Measurements from ENCODE around the gene ZBTB43.
"Not testable (repeated sequence)": the region's sequence is repeated elsewhere in the genome, so short reads cannot be mapped to it uniquely, and the experiment has no call there.

DNA sequence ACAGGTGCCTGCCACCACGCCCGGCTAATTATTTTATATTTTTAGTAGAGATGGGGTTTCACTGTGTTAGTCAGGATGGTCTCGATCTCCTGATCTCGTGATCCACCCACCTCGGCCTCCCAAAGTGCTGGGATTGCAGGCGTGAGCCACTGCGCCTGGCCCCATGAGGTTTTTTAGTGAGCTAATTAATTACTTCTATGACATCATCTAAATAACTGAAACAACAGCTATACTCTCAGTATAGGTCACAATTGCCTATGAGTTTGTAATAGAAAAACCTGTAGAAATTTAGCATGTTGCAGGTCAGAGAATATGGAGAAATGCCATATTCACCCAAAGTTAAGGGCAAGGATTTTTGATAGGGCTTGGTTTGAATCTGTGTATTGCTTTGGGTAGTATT, 12.8 kb downstream of the ZBTB43 start:
- TF ChIP-seq, protein P1, sequence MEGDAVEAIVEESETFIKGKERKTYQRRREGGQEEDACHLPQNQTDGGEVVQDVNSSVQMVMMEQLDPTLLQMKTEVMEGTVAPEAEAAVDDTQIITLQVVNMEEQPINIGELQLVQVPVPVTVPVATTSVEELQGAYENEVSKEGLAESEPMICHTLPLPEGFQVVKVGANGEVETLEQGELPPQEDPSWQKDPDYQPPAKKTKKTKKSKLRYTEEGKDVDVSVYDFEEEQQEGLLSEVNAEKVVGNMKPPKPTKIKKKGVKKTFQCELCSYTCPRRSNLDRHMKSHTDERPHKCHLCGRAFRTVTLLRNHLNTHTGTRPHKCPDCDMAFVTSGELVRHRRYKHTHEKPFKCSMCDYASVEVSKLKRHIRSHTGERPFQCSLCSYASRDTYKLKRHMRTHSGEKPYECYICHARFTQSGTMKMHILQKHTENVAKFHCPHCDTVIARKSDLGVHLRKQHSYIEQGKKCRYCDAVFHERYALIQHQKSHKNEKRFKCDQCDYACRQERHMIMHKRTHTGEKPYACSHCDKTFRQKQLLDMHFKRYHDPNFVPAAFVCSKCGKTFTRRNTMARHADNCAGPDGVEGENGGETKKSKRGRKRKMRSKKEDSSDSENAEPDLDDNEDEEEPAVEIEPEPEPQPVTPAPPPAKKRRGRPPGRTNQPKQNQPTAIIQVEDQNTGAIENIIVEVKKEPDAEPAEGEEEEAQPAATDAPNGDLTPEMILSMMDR (IDR thresholded peaks at IDR 0.05; ENCODE audit: insufficient read depth, low read length, poor library complexity, severe bottlenecking): not testable (repeated sequence)
- TF ChIP-seq EZH2phosphoT487 (conservative IDR thresholded peaks at IDR 0.05; ENCODE audit: low read length): not testable (repeated sequence)
